ENCODE measurements around the gene COL15A1. TPM values are rescaled to one million over a fixed set of nuclear protein-coding genes. Genes with fewer than 3 reads are reported as not detected.

Gene COL15A1
- total RNA-seq = 0.07 TPM in 1 of 2 replicates, not detected in the other

DNA sequence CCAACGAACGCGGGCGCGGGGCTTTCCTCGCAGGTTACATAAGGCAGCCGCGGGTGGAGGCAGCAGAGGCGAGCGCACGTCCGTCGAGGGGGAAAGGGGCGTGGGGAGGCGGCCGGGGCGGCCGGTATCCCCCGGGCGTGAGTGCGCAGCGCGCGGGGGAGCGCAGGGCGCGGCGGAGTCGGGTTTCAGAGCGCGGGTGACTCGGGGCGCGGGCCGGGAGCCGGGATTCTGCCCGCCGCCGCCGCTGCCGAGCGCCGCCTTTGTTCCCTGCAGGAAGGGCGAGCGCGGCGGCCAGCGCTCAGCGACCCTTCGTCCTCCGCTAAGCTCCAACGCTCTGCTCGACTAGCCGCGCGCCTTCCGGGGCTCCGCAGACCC, at the start of gene COL15A1:
TSS of gene COL15A1 (plus strand) at position 226 of the 375 bp plus-strand sequence. CDS start 155 bp downstream, outside the sequence.

DNA sequence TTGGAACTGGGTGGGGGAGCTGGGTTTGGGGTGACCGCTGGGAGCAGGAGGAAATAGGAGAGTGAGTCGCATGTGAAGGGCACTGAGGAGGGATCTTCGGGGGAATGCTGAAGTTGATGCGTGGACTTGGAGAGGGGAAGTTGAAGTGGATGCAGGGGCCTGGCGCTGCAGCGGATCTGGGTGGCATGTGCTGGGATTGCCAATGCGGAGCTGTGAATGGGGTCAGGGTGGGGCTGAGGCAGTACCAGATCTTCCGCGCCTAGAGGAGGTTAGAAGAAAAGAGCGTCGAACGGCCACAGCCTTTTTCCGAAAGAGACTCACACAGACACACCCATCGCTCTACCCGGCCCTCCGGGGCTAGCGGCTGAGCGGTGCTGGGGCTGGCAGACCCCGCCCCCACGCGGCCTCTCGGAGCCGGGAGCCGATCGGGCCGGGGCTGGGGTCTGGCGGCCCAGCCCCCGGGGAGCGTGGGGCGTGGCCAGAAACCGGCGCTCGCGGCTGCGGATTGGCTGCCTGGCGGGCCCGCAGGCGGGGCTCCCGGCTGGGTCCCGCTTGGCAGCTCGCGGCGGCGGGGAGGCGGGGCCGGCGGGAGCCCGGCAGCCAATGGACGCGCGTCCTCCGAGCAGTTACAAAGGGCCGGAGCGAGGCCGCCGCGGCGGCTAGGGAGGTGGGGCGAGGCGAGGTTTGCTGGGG, 160.9 kb downstream of the COL15A1 start, which contains the start of gene TGFBR1:
TSS of gene TGFBR1 (plus strand) at position 655 of the 693 bp plus-strand sequence. CDS start 93 bp downstream, outside the sequence.

Other genes with a start within 250 kb of the COL15A1 start
- under 0.01 TPM in 2 replicates for gene GABBR2, start 235.0 kb upstream of the COL15A1 start, total RNA-seq
- 16.1 and 23.0 TPM in 2 replicates for gene ANKS6, start 147.4 kb upstream of the COL15A1 start, total RNA-seq
- gene GALNT12, start 136.2 kb upstream of the COL15A1 start, total RNA-seq = 0.34 and 4.3 TPM in 2 replicates
- 71.7 and 98.1 TPM in 2 replicates for gene TGFBR1, start 161.2 kb downstream of the COL15A1 start, total RNA-seq

Data from nasal cavity respiratory epithelium epithelial cell of viscerocranial mucosa (primary cell).